KMS-11 (cell line): ENCODE results near the gene PTMS.

ENCODE experiments used
- H2AFZ ChIP-seq: fragments of 200-600 bp; sonication (generic); 2 replicates; pipeline ENCODE4 v1.6.1; 2016; ENCODE audit warnings: antibody characterized with exemption, mixed run types, low read depth
- H3K27ac ChIP-seq: fragments of 200-600 bp; sonication (generic); 2 replicates; pipeline ENCODE4 v1.6.1; 2016; ENCODE audit warnings: mild to moderate bottlenecking, mixed run types
- H3K27me3 ChIP-seq: fragments of 200-600 bp; sonication (generic); 2 replicates; pipeline ENCODE4 v1.6.1; 2017; ENCODE audit warnings: mild to moderate bottlenecking, low read depth, mixed run types, moderate library complexity; ENCODE audit not compliant: insufficient read depth
- H3K36me3 ChIP-seq: fragments of 200-600 bp; sonication (generic); 2 replicates; pipeline ENCODE4 v1.6.1; 2017; ENCODE audit warnings: mild to moderate bottlenecking, mixed run types; ENCODE audit not compliant: insufficient read depth
- H3K4me1 ChIP-seq: fragments of 200-600 bp; sonication (generic); 2 replicates; pipeline ENCODE4 v1.6.1; 2016; ENCODE audit warnings: mild to moderate bottlenecking, low read depth, mixed run types; ENCODE audit not compliant: poor library complexity, severe bottlenecking
- H3K4me2 ChIP-seq: fragments of 200-600 bp; sonication (generic); 2 replicates; pipeline ENCODE4 v1.7.0; 2016; ENCODE audit warnings: mild to moderate bottlenecking, mixed run types
- H3K4me3 ChIP-seq: fragments of 200-600 bp; sonication (generic); IDR thresholded peaks from 2 replicates; pipeline ENCODE4 v1.6.1; 2017; ENCODE audit warnings: low read depth, low read length, mixed read lengths; ENCODE audit not compliant: insufficient read depth
- H3K79me2 ChIP-seq: fragments of 200-600 bp; sonication (generic); 2 replicates; pipeline ENCODE4 v1.6.1; 2016; ENCODE audit warnings: low read depth, mixed run types; ENCODE audit not compliant: insufficient read depth
- H3K9ac ChIP-seq: fragments of 200-600 bp; sonication (generic); 2 replicates; pipeline ENCODE4 v1.6.1; 2016; ENCODE audit warnings: mild to moderate bottlenecking, mixed run types
- H4K20me1 ChIP-seq: fragments of 200-600 bp; sonication (generic); 2 replicates; pipeline ENCODE4 v1.6.1; 2016; ENCODE audit warnings: mild to moderate bottlenecking, mixed run types; ENCODE audit not compliant: insufficient read depth
- TF ChIP-seq, protein P1 (sequence below): fragments of 200-600 bp; sonication (generic); conservative IDR thresholded peaks from 2 replicates; pipeline ENCODE4 v1.6.1; 2017; ENCODE audit warnings: low read depth, mild to moderate bottlenecking, antibody characterized with exemption, low read length, moderate library complexity, mixed read lengths

The PTMS gene

GRCh38 chr12:6810758-6811157 lies 44.6 kb downstream of the PTMS start:
- Histone ChIP-seq H3K79me2 (no peaks in the 10 kb centered on the region), H2AFZ (no peak overlapping the region), H3K4me3 (no peak overlapping the region), H3K4me2 (no peak overlapping the region), H3K4me1 (no peaks in the 10 kb centered on the region), H3K27me3 (peaks cover 4% of the 10 kb centered on the region; the same call in 1 of the 2 replicates), H4K20me1 (no peaks in the 10 kb centered on the region), H3K27ac (no peak overlapping the region), H3K36me3 (no peaks in the 10 kb centered on the region), H3K9ac (no peak overlapping the region)
- TF ChIP-seq, protein P1, sequence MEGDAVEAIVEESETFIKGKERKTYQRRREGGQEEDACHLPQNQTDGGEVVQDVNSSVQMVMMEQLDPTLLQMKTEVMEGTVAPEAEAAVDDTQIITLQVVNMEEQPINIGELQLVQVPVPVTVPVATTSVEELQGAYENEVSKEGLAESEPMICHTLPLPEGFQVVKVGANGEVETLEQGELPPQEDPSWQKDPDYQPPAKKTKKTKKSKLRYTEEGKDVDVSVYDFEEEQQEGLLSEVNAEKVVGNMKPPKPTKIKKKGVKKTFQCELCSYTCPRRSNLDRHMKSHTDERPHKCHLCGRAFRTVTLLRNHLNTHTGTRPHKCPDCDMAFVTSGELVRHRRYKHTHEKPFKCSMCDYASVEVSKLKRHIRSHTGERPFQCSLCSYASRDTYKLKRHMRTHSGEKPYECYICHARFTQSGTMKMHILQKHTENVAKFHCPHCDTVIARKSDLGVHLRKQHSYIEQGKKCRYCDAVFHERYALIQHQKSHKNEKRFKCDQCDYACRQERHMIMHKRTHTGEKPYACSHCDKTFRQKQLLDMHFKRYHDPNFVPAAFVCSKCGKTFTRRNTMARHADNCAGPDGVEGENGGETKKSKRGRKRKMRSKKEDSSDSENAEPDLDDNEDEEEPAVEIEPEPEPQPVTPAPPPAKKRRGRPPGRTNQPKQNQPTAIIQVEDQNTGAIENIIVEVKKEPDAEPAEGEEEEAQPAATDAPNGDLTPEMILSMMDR: no peak

- no peaks in the 10 kb centered on the region for H3K79me2 ChIP-seq
- H3K4me2 ChIP-seq: no peak overlapping the region
- H3K4me3 ChIP-seq: no peak overlapping the region
- TF ChIP-seq, protein P1: no peak
- H3K36me3 ChIP-seq: no peaks in the 10 kb centered on the region
- no peaks in the 10 kb centered on the region for H4K20me1 ChIP-seq
- H3K27me3 ChIP-seq: peaks cover 4% of the 10 kb centered on the region; the same call in 1 of the 2 replicates
- H3K9ac ChIP-seq: no peak overlapping the region
- no peak overlapping the region for H2AFZ ChIP-seq
- H3K4me1 ChIP-seq: no peaks in the 10 kb centered on the region
- no peak overlapping the region for H3K27ac ChIP-seq
These were observed 47.2 kb downstream of the PTMS start for GRCh38 chr12:6813363-6813762.

GRCh38 chr12:6816598-6816997 lies 50.4 kb downstream of the PTMS start:
- peaks cover 20% of the 10 kb centered on the region for H3K27me3 ChIP-seq
- no peaks in the 10 kb centered on the region for H3K36me3 ChIP-seq
- no peak overlapping the region for H3K9ac ChIP-seq
- H3K4me3 ChIP-seq: no peak overlapping the region
- H3K4me2 ChIP-seq: no peak overlapping the region
- no peak overlapping the region for H3K27ac ChIP-seq
- no peaks in the 10 kb centered on the region for H3K79me2 ChIP-seq
- no peaks in the 10 kb centered on the region for H4K20me1 ChIP-seq
- no peaks in the 10 kb centered on the region for H3K4me1 ChIP-seq
- TF ChIP-seq, protein P1: no peak
- no peak overlapping the region for H2AFZ ChIP-seq

- peaks cover 23% of the 10 kb centered on the region for H3K27me3 ChIP-seq
- no peaks in the 10 kb centered on the region for H3K36me3 ChIP-seq
- no peak overlapping the region for H3K4me3 ChIP-seq
- no peak overlapping the region for H3K27ac ChIP-seq
- TF ChIP-seq, protein P1: no peak
- H4K20me1 ChIP-seq: no peaks in the 10 kb centered on the region
- H3K4me2 ChIP-seq: no peak overlapping the region
- no peaks in the 10 kb centered on the region for H3K4me1 ChIP-seq
- no peak overlapping the region for H3K9ac ChIP-seq
- no peaks in the 10 kb centered on the region for H3K79me2 ChIP-seq
- H2AFZ ChIP-seq: no peak overlapping the region
These were observed 50.9 kb downstream of the PTMS start for GRCh38 chr12:6817098-6817497.

GRCh38 chr12:6817662-6818157 lies 51.5 kb downstream of the PTMS start:
- no peaks in the 10 kb centered on the region for H3K79me2 ChIP-seq
- no peak overlapping the region for H3K9ac ChIP-seq
- H3K4me2 ChIP-seq: no peak overlapping the region
- no peak overlapping the region for H2AFZ ChIP-seq
- no peaks in the 10 kb centered on the region for H3K4me1 ChIP-seq
- H3K27me3 ChIP-seq: peaks cover 28% of the 10 kb centered on the region
- no peaks in the 10 kb centered on the region for H4K20me1 ChIP-seq
- TF ChIP-seq, protein P1: no peak
- H3K36me3 ChIP-seq: no peaks in the 10 kb centered on the region
- no peak overlapping the region for H3K4me3 ChIP-seq
- H3K27ac ChIP-seq: no peak overlapping the region
